GM12878 (cell line): ENCODE measurements around the gene MAP1LC3B. TPM values are rescaled to one million over a fixed set of nuclear protein-coding genes. Genes with fewer than 3 reads are reported as not detected.

Experiments used
- ATF7 ChIP-seq: fragments of 450-650 bp; IDR thresholded peaks from 2 replicates; pipeline ENCODE4 v1.6.1; 2016; ENCODE audit warnings: low read depth, mild to moderate bottlenecking
- CBFB ChIP-seq: IDR thresholded peaks from 2 replicates; pipeline ENCODE4 v1.6.1; 2016; ENCODE audit warnings: antibody characterized with exemption, low read depth
- DPF2 ChIP-seq: fragments of 450-650 bp; IDR thresholded peaks from 2 replicates; pipeline ENCODE4 v1.6.1; 2017; ENCODE audit warnings: mild to moderate bottlenecking
- EP300 ChIP-seq, 2 experiments: fragments of 150-350 bp in 1 of 2; IDR thresholded peaks; 2 replicates each; pipeline ENCODE4 v1.6.1; 2011 to 2012; ENCODE audit warnings: low read depth in 2 of 2, low read length in 2 of 2, borderline replicate concordance in 1 of 2, improper control_type of control experiment in 1 of 2, inconsistent platforms in 1 of 2; ENCODE audit not compliant: control insufficient read depth in 1 of 2
- ESRRA ChIP-seq: IDR thresholded peaks from 2 replicates; pipeline ENCODE4 v1.6.1; 2012; ENCODE audit warnings: mild to moderate bottlenecking, low read length, improper control_type of control experiment
- GABPA ChIP-seq: IDR thresholded peaks from 2 replicates; pipeline ENCODE4 v1.6.1; 2014; ENCODE audit warnings: antibody characterized with exemption, low read depth, mild to moderate bottlenecking, inconsistent platforms
- JUNB ChIP-seq: IDR thresholded peaks from 2 replicates; pipeline ENCODE4 v1.6.1; 2016; ENCODE audit warnings: antibody characterized with exemption, mild to moderate bottlenecking
- JUND ChIP-seq: IDR thresholded peaks from 2 replicates; pipeline ENCODE4 v1.6.1; 2012; ENCODE audit warnings: low read depth, mild to moderate bottlenecking, low read length, improper control_type of control experiment, moderate library complexity
- LARP7 ChIP-seq: fragments of 450-650 bp; IDR thresholded peaks from 2 replicates; pipeline ENCODE4 v1.6.1; 2017; ENCODE audit warnings: mild to moderate bottlenecking
- MYC ChIP-seq: IDR thresholded peaks from 2 replicates; pipeline ENCODE4 v1.6.1; 2011; ENCODE audit warnings: mild to moderate bottlenecking, low read length, moderate library complexity, inconsistent platforms; ENCODE audit not compliant: insufficient read depth, insufficient replicate concordance, insufficient read length, severe bottlenecking
- NFYB ChIP-seq: IDR thresholded peaks from 2 replicates; pipeline ENCODE4 v1.6.1; 2011; ENCODE audit warnings: low read depth, mild to moderate bottlenecking, low read length, improper control_type of control experiment, moderate library complexity; ENCODE audit not compliant: insufficient read depth
- PML ChIP-seq: IDR thresholded peaks from 2 replicates; pipeline ENCODE4 v1.6.1; 2012; ENCODE audit warnings: low read length, inconsistent platforms
- POLR2AphosphoS2 ChIP-seq: IDR thresholded peaks from 2 replicates; pipeline ENCODE4 v1.6.1; 2011; ENCODE audit warnings: low read depth, mild to moderate bottlenecking, low read length, improper control_type of control experiment, moderate library complexity
- RAD51 ChIP-seq: fragments of 450-650 bp; IDR thresholded peaks from 2 replicates; pipeline ENCODE4 v1.6.1; 2016; ENCODE audit warnings: moderate library complexity, mild to moderate bottlenecking, inconsistent platforms
- RBBP5 ChIP-seq: fragments of 200-600 bp; sonication (generic); conservative IDR thresholded peaks from 2 replicates; pipeline ENCODE4 v1.6.1; 2016
- SMAD5 ChIP-seq: IDR thresholded peaks from 2 replicates; pipeline ENCODE4 v1.6.1; 2016; ENCODE audit warnings: antibody characterized with exemption, low read depth
- STAT1 ChIP-seq: fragments of 450-650 bp; conservative IDR thresholded peaks from 2 replicates; pipeline ENCODE4 v1.6.1; 2014; ENCODE audit warnings: antibody characterized with exemption, mild to moderate bottlenecking
- SUPT20H ChIP-seq: IDR thresholded peaks from 2 replicates; pipeline ENCODE4 v1.6.1; 2011; ENCODE audit warnings: low read depth, mild to moderate bottlenecking, low read length, moderate library complexity, borderline replicate concordance; ENCODE audit not compliant: control insufficient read depth
- TAF1 ChIP-seq: IDR thresholded peaks from 2 replicates; pipeline ENCODE4 v1.6.1; 2011; ENCODE audit warnings: mild to moderate bottlenecking, low read depth, low read length, borderline replicate concordance
- TBL1XR1 ChIP-seq: IDR thresholded peaks from 2 replicates; pipeline ENCODE4 v1.6.1; 2012; ENCODE audit warnings: low read depth, low read length, improper control_type of control experiment
- TCF3 ChIP-seq: IDR thresholded peaks from 2 replicates; pipeline ENCODE4 v1.6.1; 2012; ENCODE audit warnings: low read depth, mild to moderate bottlenecking, low read length, borderline replicate concordance; ENCODE audit not compliant: insufficient read depth
- TCF7 ChIP-seq: IDR thresholded peaks from 2 replicates; pipeline ENCODE4 v1.6.1; 2014; ENCODE audit warnings: antibody characterized with exemption, borderline replicate concordance
- ZNF207 ChIP-seq: fragments of 450-650 bp; IDR thresholded peaks from 2 replicates; pipeline ENCODE4 v1.6.1; 2014; ENCODE audit warnings: antibody characterized with exemption, mild to moderate bottlenecking, borderline replicate concordance
- ZSCAN29 ChIP-seq: fragments of 450-650 bp; IDR thresholded peaks from 2 replicates; pipeline ENCODE4 v1.6.1; 2017; ENCODE audit warnings: mild to moderate bottlenecking, moderate library complexity
- polyA plus RNA-seq, 11 experiments: library from polyadenylated mRNA; depleted of rRNA in 4 of 11; unstranded in 6 of 11; stranded (reverse) in 5 of 11; fragments of >200 nt; fragmentation: Nextera tagmentation in 4 of 11; fragmentation: Illumina TruSeq in 1 of 11; extraction: Ambion mirVana in 4 of 11; extraction: Trizol in 1 of 11; gene quantifications; 1 replicate in 1 of 11; 2 replicates in 10 of 11; pipeline versions ENCODE4 v1.2.1 to v1.2.3, GENCODE V29; 2011 to 2016; ENCODE audit warnings: inconsistent platforms in 2 of 11, missing spikeins in 2 of 11, low read depth in 1 of 11
- total RNA-seq, 4 experiments: library from RNA; depleted of rRNA in 3 of 4; stranded (reverse); fragments of >200 nt in 3 of 4; fragmentation: Illumina TruSeq in 1 of 4; extraction: Trizol in 1 of 4; gene quantifications; 2 replicates each; pipeline versions ENCODE4 v1.2.1 to v1.2.3, GENCODE V29; 2013 to 2021
- TF ChIP-seq, protein P1 (sequence below): IDR thresholded peaks from 2 replicates; pipeline ENCODE4 v1.6.1; 2012; ENCODE audit warnings: low read depth, low read length, improper control_type of control experiment
- TF ChIP-seq, protein P2 (sequence below): fragments of 450-650 bp; conservative IDR thresholded peaks from 2 replicates; pipeline ENCODE4 v1.6.1; 2017; ENCODE audit warnings: mild to moderate bottlenecking, moderate library complexity
- TF ChIP-seq, protein P3 (sequence below): fragments of 450-650 bp; IDR thresholded peaks from 2 replicates; pipeline ENCODE4 v1.6.1; 2017; ENCODE audit warnings: mild to moderate bottlenecking, low read depth, inconsistent platforms; ENCODE audit not compliant: poor library complexity, severe bottlenecking

The MAP1LC3B gene
- total and polyA plus RNA-seq, 10 of the 15 experiments (the other 5 are each of a cell fraction or from before 2014, with no cell fraction given), result 6.1 to 42.8 (median 13.7) TPM

DNA sequence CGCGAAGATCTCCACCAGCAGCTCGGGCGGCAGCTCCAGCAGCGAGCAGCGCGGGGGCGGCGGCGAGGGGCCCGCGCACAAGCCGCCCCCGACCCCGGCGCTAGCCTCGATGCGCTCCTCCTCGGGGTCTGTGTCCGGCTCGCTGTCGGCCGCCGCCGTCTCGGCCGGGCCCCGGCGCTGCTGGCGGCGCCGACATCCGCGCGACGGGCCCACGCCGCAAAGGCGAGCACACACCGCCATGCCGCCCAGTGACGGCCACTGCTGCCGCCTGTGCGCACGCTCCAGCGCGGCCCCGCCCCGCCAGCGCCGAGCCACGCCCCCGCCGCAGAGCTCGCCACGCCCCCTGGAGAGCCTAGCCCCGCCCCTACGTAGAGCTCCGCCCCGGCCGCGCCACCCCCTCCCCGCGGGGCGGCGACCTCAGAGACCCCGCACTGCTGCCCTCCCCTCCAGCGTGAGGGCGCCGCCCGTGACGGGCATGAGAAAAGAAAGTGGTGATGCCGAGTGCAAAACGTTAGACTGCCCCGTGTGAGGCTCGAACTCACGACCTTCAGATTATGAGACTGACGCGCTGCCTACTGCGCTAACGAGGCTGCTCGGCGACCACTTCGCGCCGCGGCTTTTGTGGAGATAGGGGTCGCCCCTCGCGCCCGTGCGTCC is 8.5 kb upstream of the MAP1LC3B start, which contains the start of gene FBXO31 (continued):
- TF ChIP-seq NFYB (no peak), STAT1 (peak; percentile 81; the same call in 1 of the 2 replicates), POLR2AphosphoS2 (no peak), CBFB (peak; percentile 81), DPF2 (peak; percentile 79; the same call in 1 of the 2 replicates), ZNF207 (peak; percentile 92), MYC (peak; percentile 18), RBBP5 (no peak), LARP7 (peak; percentile 98), PML (no peak), JUND (no peak), ESRRA (no peak), GABPA (peak; percentile 57; the same call in 1 of the 2 replicates), JUNB (no peak), TAF1 (peak; percentile 43; the same call in 1 of the 2 replicates), TCF3 (no peak), SUPT20H (no peak), ZSCAN29 (peak; percentile 78), RAD51 (no peak), TBL1XR1 (peak; percentile 91), SMAD5 (no peak), ATF7 (no peak), TCF7 (no peak; the same call in 1 of the 2 replicates), EP300 (IDR thresholded peaks at IDR 0.05; ENCODE audit: borderline replicate concordance in 1 of 2, control insufficient read depth in 1 of 2, low read depth in 2 of 2, low read length in 2 of 2) (peak in 1 of 2 experiments; percentile 85; a peak in 1 of 4 replicates)
- TF ChIP-seq, protein P1, sequence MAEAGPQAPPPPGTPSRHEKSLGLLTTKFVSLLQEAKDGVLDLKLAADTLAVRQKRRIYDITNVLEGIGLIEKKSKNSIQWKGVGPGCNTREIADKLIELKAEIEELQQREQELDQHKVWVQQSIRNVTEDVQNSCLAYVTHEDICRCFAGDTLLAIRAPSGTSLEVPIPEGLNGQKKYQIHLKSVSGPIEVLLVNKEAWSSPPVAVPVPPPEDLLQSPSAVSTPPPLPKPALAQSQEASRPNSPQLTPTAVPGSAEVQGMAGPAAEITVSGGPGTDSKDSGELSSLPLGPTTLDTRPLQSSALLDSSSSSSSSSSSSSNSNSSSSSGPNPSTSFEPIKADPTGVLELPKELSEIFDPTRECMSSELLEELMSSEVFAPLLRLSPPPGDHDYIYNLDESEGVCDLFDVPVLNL, result no peak
- TF ChIP-seq, protein P2, sequence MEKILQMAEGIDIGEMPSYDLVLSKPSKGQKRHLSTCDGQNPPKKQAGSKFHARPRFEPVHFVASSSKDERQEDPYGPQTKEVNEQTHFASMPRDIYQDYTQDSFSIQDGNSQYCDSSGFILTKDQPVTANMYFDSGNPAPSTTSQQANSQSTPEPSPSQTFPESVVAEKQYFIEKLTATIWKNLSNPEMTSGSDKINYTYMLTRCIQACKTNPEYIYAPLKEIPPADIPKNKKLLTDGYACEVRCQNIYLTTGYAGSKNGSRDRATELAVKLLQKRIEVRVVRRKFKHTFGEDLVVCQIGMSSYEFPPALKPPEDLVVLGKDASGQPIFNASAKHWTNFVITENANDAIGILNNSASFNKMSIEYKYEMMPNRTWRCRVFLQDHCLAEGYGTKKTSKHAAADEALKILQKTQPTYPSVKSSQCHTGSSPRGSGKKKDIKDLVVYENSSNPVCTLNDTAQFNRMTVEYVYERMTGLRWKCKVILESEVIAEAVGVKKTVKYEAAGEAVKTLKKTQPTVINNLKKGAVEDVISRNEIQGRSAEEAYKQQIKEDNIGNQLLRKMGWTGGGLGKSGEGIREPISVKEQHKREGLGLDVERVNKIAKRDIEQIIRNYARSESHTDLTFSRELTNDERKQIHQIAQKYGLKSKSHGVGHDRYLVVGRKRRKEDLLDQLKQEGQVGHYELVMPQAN, result peak; percentile 96
- TF ChIP-seq, protein P3, sequence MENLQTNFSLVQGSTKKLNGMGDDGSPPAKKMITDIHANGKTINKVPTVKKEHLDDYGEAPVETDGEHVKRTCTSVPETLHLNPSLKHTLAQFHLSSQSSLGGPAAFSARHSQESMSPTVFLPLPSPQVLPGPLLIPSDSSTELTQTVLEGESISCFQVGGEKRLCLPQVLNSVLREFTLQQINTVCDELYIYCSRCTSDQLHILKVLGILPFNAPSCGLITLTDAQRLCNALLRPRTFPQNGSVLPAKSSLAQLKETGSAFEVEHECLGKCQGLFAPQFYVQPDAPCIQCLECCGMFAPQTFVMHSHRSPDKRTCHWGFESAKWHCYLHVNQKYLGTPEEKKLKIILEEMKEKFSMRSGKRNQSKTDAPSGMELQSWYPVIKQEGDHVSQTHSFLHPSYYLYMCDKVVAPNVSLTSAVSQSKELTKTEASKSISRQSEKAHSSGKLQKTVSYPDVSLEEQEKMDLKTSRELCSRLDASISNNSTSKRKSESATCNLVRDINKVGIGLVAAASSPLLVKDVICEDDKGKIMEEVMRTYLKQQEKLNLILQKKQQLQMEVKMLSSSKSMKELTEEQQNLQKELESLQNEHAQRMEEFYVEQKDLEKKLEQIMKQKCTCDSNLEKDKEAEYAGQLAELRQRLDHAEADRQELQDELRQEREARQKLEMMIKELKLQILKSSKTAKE, result peak; percentile 19
